DMS114 treated with DMSO at 0.1 percent for 48 hours (cell line): ENCODE data around the gene GTPBP10.
A peak's percentile ranks its signal among the peaks of the same experiment; 100 is the strongest.

Source experiments
- DNase-seq: peaks from one replicate; lab custom pipeline; 2025; ENCODE audit not compliant: unreplicated experiment; lab: John Stamatoyannopoulos, UW

Gene GTPBP10

DNA sequence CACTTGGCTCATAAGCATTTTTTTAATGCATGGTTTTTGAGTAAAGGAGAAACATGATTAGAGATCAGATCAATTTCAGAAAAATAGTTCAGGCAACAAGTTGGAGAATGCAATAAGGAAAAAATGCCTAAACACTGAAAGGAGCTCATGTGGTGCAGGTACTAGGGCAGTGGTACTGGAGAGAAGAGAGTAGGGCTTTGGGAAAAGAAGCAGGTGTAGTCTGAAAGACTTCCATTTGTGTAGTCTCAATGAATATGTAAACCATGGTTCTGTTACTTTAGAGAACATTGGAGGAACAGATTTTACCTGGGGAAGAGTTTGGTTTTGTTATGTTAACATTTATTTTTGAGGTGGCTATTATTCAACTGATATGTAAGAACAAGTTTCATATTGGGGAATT lies 5.5 kb downstream of the GTPBP10 start:
- DNase-seq: no peak

DNA sequence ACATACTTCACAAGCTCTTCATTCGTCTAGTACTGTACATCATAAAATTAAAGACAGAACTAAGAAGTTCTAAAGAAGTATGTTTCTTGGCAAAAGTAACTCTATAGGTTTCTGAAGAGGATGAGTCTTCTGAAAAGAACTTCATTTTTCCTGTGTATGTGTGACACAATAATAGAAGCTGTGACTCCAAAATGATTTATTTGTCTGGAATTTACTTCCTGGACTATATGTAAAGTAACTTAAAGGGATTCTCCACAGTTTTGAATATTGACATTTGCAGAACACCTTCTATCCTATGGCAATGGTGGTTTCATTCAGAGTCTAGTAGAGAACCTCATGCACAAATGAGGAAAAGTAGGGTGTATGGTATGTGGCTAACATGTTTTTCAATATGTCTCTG lies 36.9 kb downstream of the GTPBP10 start:
- DNase-seq: no peak

DNA sequence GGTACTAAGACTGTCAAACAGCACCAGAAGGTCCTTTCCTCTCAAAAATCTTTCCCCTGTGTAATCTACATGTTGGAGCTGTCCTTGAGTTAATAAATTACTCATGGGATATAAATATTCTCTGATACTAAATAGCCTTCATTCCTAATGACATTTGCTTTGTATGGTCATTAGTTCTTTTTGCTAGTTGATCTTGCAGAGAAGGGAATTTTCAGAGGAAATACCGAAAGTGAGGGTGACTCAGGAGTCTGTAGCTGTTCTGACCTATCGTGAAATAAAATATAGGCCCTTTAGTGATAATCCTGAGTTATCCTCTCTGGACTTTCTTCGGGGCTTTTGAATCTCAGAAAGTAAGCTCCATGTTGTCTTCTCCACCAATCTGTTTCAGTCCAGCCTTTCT lies 37.3 kb downstream of the GTPBP10 start:
- DNase-seq: no peak

DNA sequence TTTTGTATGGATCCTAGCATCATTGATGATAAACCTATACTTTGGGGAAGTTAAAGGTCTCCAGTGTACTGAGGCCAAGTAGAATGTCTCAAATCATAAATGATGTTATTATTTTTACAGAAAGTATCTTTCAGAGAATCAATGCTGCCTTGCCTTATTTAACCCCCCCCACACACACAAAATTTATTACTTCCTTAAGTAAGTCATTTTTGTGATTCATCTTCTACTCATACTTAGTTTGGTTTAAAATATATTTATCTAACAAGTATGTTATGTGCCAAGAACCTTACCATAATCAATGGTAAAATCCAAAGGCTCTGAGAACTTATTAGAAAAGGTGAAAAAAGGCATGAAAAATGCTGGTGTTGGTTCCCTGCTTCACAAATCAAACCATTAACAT lies 37.9 kb downstream of the GTPBP10 start:
- no peak for DNase-seq

GRCh38 chr7:90387470-90388240 lies 41.1 kb downstream of the GTPBP10 start:
- DNase-seq: no peak

DNA sequence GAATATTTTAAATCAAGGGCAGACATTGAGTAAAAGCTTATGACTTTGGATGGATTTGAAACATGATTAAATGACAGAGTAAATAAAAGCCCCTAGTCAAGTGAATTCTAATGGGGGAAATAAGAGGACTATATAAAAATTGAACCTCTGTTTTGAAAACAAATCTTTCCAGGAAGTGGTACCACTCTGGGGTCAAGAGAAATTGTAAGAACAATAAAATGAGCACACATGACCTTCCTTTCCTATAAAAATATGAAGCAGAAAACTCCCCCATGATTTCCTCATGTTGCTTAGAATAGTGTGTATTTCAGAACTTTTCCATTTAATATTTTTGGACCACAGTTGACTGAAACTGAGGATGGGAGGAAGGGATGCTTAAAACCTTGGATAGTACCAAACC lies 44.4 kb downstream of the GTPBP10 start:
- DNase-seq: no peak

GRCh38 chr7:90391488-90391887 lies 45.0 kb downstream of the GTPBP10 start:
- no peak for DNase-seq

GRCh38 chr7:90396420-90396819 lies 49.9 kb downstream of the GTPBP10 start:
- DNase-seq: no peak

DNA sequence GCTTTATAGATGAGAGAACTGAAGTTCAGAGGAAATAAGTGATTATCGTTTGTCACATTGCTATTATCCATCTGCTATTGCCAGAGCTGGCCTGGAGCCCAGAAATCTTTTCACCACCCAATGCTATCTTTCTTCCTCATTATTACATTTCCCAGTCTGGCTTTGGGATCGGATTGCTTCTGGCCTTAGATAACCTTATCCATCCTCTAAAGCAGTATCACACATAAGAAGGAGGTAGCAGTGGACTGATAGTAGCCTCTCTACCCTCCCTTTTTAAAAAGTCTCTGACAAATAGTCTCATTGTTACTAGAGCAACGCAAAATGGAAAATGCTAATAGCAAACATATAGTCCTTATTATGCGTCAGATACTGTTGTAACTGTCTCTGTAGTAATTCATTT lies 55.5 kb downstream of the GTPBP10 start:
- no peak for DNase-seq

DNA sequence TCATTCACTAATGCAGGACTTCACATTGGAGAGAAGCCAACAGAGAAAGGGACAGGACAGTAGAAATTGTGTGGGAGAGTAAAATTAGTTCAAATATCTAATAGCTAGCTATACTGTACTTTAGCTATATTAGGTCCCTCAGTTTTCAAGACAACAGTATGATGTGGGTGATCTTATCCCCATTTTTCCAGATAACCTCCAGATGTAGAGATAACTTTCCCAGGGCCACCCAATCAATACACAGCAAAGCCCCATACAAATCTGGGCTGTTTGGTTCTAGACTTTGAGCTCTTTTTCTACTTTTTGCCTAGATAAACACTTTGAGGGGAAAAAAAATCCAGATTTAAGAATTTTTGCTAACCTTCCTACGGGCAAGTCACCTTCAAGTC lies 56.3 kb downstream of the GTPBP10 start:
- DNase-seq: no peak

DNA sequence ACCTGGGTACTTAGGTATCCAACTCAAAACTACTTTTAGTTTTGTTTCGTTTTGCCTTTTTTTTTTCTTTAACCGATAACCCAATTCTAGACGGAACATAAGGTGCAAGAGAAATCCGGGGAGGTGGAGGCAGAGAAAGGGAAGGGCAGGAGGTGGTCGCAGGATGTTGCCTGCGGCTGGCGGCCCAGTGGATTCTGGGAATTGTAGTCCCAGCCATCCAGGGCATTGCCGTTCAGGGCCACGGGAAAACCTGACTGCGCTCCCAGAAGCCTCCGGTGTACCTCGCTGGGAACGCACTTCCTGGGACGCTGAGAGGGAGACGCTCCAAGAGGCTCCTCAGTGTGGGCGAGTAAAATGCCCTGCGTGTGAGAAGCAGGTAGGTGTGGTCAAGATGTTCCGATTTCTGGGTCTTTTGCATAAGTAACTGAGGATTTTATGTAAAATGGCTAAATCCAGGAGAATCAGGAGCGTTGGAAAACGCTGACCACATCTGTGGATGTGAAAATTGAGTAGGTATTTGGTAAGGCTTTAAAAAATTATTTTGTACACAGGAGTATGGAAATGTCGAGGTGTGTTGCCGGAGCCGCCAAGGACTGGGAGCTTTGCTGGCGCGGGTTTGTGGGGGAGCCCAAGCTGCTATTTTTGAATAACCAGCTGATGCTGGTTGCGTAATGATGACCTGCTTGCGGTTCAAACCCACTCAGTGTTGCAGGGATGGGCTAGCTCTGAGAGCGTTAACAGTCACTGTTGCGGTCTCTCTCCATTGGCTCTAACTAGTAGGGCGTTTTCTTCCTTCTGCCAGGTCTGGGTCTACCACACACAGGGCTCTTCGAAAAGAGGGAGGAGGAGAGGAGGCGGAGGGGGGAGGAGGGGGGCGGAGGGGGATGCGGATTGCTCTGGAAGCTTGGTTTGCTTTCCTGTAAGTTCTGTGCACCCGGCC lies 56.9 kb downstream of the GTPBP10 start, which contains the start of gene CLDN12:
Gene CLDN12 (plus strand): TSS at position 288 of the 940 bp plus-strand sequence. CDS start 9,216 bp downstream, outside the sequence.
- peak; percentile 86 for DNase-seq

GRCh38 chr7:90404777-90405176 lies 58.3 kb downstream of the GTPBP10 start:
- no peak for DNase-seq

GRCh38 chr7:90407484-90407821 lies 60.9 kb downstream of the GTPBP10 start:
- no peak for DNase-seq

GRCh38 chr7:90408142-90408541 lies 61.6 kb downstream of the GTPBP10 start:
- no peak for DNase-seq

- no peak for DNase-seq
These were observed 63.2 kb downstream of the GTPBP10 start for GRCh38 chr7:90409667-90410066.

DNA sequence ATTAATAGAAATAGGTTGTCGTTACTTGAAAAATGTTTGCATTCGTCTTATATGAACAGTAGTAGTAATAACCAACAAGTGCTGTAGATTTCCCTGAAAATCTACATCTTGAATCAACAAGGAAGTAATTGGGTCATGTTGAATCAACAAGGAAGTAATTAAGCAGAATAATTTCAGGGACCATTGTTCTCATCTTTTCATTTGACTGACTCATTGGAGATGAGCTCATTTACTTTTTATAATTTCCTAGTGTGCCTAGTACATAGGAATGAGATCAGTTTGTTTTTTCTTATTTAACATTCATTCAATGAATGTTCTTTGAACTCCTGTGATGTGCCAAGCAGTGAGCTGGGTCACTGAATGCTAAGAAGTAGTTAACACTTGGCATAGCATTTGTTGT lies 65.0 kb downstream of the GTPBP10 start:
- DNase-seq: no peak

GRCh38 chr7:90412458-90413184 lies 66.1 kb downstream of the GTPBP10 start:
- DNase-seq: no peak

DNA sequence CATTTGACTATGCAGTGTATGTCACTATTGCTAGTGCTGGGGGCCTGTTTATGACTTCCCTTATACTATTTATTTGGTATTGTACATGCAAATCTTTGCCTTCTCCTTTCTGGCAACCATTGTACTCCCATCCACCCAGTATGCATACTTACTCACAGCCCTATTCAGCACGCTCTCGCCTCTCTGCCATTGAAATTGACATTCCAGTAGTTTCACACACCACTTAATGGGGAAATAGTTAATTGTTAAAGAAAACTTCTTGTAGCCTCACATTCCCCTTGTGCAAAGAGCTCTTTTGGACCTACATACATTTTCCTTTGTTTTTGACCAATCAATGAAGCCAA lies 66.6 kb downstream of the GTPBP10 start:
- no peak for DNase-seq

DNA sequence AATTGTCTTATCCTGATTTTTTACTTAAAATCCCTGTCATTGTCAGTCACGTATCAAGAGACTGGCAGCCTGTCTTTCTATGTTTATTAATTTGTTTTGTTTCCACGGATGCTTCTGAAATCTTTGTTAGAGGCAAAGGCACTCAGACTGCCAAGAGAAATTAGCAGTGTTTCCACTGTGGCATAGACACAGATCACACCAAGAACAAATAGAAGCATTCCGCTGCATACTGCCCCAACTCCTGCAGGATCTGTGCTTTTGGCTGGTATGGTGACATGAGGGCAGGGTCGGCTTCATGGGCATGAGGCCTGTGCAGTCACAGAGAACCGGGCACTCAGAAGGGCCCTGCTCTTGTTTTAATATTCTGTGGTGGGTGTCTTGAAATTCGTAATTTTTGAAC lies 75.1 kb downstream of the GTPBP10 start:
- no peak for DNase-seq

- DNase-seq: no peak
These were observed 78.2 kb downstream of the GTPBP10 start for GRCh38 chr7:90424720-90425119.

DNA sequence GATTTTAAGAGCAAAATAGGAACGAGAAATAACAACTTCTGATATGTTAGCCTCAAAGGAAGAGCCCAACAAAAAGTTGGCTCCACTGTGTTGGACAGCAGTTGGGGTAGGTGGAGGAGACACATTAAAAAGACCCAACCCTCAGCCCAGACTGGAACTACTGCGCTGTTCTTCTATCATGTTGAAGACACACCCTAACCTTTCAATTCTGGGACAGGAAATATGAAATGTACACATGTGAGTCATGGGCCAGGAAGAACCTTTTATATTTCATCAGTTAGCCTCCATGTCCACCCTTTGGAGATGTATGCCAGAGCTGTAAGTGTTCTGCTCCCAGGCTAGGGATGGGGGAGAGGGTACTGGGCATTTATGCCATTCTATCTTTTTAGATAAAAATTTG lies 78.9 kb downstream of the GTPBP10 start:
- DNase-seq: no peak
